H7 (cell line): ENCODE results near the gene MRM2. TPM values are rescaled to one million over a fixed set of nuclear protein-coding genes. Genes with fewer than 3 reads are reported as not detected.
A peak's percentile ranks its signal among the peaks of the same experiment; 100 is the strongest.
"Not testable (repeated sequence)": the region's sequence is repeated elsewhere in the genome, so short reads cannot be mapped to it uniquely, and the experiment has no call there.

Source experiments
- DNase-seq: peaks from one replicate; pipeline ENCODE4 v3.0.0; 2012
- H3K27me3 ChIP-seq: 2 replicates; pipeline ENCODE4 v1.6.0; 2011; ENCODE audit warnings: mild to moderate bottlenecking, low read length; ENCODE audit not compliant: control insufficient read depth, insufficient read depth
- H3K36me3 ChIP-seq: replicated peaks from 2 replicates; pipeline ENCODE4 v1.5.1; 2011; ENCODE audit warnings: low read length; ENCODE audit not compliant: control insufficient read depth, insufficient read depth
- H3K4me3 ChIP-seq: 2 replicates; pipeline ENCODE4 v1.5.1; 2011; ENCODE audit warnings: low read depth, mild to moderate bottlenecking, control low read depth, low read length, moderate library complexity; ENCODE audit not compliant: insufficient read depth
- total RNA-seq: library from RNA; depleted of rRNA; stranded (reverse); fragments of >200 nt; shearing (Covaris generic); gene quantifications from 2 replicates; pipeline ENCODE4 v1.2.3, GENCODE V29; 2014

The MRM2 gene
- total RNA-seq, 1 experiment from 2014 or later: 32.6 TPM

DNA sequence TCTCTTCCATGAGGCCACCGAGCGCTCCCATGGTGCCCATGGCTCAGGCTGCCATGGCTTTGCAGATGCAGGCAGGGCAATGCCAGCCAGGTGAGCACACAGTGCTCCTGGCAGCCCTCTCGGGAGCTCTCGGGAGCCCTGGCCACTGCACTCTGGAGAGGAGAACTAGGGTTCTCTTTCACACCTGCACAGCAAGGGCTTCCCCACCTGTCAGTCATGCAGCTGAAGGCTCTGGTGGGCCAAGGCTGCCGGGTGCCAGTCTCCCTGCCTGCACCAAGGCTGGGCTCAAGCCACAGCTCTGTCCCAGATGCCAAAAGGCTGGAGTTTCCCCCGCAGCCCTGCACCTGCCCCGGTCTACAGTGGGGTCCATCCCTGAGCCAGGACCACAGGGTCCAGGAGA lies 32.7 kb upstream of the MRM2 start:
- H3K27me3 ChIP-seq: no peaks in the 10 kb centered on the region
- no peaks in the 10 kb centered on the region; the same call in none of the 2 replicates for H3K36me3 ChIP-seq
- no peak overlapping the region for H3K4me3 ChIP-seq
- DNase-seq: peak; percentile 39

- H3K4me3 ChIP-seq: no peak overlapping the region
- no peaks in the 10 kb centered on the region for H3K27me3 ChIP-seq
- H3K36me3 ChIP-seq: no peaks in the 10 kb centered on the region; the same call in none of the 2 replicates
- peak; percentile 30 for DNase-seq
Measured at GRCh38 chr7:2273866-2274265, 31.9 kb upstream of the MRM2 start.

- H3K27me3 ChIP-seq: no peaks in the 10 kb centered on the region
- no peaks in the 10 kb centered on the region; the same call in none of the 2 replicates for H3K36me3 ChIP-seq
- DNase-seq: no peak
- no peak overlapping the region for H3K4me3 ChIP-seq
Measured at GRCh38 chr7:2272031-2272430, 30.0 kb upstream of the MRM2 start.

DNA sequence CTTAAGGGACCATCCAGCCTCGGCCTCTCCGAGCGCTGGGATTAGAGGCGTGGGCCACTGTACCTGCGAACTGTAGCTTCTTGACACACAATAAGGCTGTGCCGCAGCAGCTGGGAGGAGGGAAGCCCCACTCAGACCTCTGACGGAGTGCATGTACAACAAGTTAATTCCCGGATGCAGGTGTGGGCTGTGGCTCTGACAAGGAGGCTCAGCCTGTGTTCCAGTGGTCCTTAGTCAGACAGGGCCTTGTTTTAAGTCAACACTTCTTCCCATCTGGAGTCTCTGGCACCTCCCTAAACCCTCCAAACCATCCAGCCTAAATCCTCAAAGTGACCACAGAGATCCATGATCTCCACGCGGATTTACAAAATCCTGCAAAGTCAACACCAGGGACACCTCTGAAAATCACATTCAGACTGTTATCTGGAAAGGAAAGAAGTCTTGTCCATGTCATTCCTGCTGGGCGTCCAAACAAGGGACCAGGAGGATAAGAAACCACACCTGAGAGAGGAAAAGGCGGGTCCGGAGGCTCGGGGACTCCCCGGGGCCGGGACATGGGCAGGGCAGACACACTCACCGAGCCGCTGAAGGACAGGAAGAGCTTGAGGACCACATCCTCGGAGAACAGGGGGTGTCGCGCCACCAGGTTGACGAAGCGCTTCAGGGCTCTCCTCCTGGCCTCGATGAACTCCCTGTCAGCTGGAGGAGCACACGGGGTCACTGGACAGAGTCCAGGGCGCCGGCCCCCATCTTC lies 29.4 kb upstream of the MRM2 start:
- no peaks in the 10 kb centered on the region; the same call in 1 of the 2 replicates for H3K36me3 ChIP-seq
- peak; percentile 60 for DNase-seq
- no peaks in the 10 kb centered on the region for H3K27me3 ChIP-seq

DNA sequence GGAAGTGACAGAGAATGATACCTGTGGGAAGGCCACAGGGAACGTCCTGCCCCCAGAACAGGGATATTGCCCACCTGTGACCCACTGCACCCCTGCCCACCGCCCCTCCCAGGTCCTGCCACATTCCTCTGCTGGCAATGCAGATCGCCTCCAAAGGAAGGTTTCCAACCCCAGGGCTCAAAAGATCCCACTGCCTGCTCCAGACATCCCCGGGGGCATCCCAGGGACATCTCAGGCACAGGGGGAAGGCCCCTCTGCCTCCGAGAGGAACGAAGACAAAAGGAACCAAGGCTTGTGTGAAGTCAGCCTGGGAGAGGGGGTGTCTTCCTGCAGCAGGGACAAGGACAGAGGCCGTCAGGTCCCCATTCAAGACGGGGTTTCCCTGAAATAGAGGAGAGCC lies 28.5 kb upstream of the MRM2 start:
- DNase-seq: peak; percentile 66
- Histone ChIP-seq H3K4me3 (no peak overlapping the region), H3K27me3 (no peaks in the 10 kb centered on the region), H3K36me3 (no peaks in the 10 kb centered on the region; the same call in none of the 2 replicates)

More for the DNA sequence above, 29.4 kb upstream of the MRM2 start:
- no peak overlapping the region for H3K4me3 ChIP-seq

- no peak for DNase-seq
- Histone ChIP-seq H3K27me3 (no peaks in the 10 kb centered on the region), H3K36me3 (no peaks in the 10 kb centered on the region; the same call in none of the 2 replicates), H3K4me3 (no peak overlapping the region)
Measured at GRCh38 chr7:2269991-2270460, 28.0 kb upstream of the MRM2 start.

GRCh38 chr7:2269089-2269990 lies 27.3 kb upstream of the MRM2 start:
- H3K36me3 ChIP-seq, H3K27me3 ChIP-seq, H3K4me3 ChIP-seq: not testable (repeated sequence)
- DNase-seq: peak; percentile 84

GRCh38 chr7:2266911-2267310 lies 24.9 kb upstream of the MRM2 start:
- H3K36me3 ChIP-seq: no peaks in the 10 kb centered on the region; the same call in none of the 2 replicates
- no peaks in the 10 kb centered on the region for H3K27me3 ChIP-seq
- DNase-seq: no peak
- H3K4me3 ChIP-seq: no peak overlapping the region

DNA sequence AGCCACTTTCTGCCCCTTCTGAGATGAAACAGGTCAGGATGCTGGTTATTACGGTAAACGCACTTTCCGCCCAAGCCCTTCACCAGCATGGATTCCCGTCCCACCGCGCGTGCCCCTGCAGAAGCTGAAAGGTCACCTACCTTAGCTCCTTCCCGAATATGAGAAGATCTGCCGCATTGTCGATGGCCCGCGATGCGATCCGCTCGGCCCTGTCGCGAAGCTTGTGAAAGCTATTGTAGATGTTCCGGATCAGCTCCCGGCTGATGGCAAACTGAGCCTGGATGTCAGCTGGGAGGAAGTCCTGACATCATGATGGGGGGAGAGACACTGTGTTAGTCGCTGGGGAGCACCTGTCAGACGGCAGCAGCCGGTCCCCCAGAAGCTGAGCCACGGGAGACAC lies 22.2 kb upstream of the MRM2 start:
- no peaks in the 10 kb centered on the region for H3K27me3 ChIP-seq
- H3K4me3 ChIP-seq: no peak overlapping the region
- no peaks in the 10 kb centered on the region; the same call in none of the 2 replicates for H3K36me3 ChIP-seq
- no peak for DNase-seq

GRCh38 chr7:2263176-2263575 lies 21.2 kb upstream of the MRM2 start:
- Histone ChIP-seq H3K27me3 (no peaks in the 10 kb centered on the region), H3K4me3 (no peak overlapping the region), H3K36me3 (no peaks in the 10 kb centered on the region; the same call in none of the 2 replicates)
- no peak for DNase-seq

DNA sequence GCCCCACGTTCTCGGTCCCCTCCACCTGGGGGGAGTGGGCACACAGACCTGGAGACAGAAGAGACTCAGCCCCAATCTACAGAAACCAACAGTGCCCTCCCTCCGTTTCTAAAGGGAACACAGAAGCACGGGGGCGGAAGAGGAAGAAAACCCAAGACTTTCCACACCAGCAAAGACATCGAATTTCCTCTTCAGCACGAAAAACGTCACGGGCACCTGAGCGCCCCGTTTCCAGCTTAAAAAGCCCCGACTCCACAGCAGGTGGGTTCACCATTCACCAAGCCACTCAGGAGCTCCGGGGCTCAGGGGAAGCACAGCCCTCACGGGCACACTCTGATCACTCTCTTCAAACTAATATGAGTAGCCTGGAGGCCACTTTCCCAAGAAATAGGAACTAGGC lies 19.6 kb upstream of the MRM2 start:
- Histone ChIP-seq H3K36me3 (no peaks in the 10 kb centered on the region; the same call in 1 of the 2 replicates), H3K4me3 (no peak overlapping the region), H3K27me3 (no peaks in the 10 kb centered on the region)
- DNase-seq: no peak

DNA sequence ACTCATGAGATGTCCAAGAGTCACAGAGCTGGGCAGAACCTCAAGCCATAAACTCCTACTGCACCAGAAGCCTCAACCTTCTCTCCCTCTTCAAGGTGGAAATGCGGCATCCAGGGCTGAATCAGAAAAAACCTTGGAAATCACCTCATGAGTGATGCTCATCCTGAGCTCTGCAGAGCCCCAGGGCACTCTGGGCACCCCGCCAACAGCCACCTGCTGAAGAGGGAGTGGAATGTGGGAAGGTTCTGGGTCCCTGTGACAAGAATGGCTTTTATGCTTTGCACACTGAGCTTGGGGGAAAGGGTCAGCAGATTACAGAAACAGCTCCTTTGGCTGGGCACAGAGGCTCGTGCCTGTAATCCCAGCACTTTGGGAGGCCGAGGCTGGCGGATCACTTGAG lies 18.8 kb upstream of the MRM2 start:
- DNase-seq: no peak
- no peaks in the 10 kb centered on the region; the same call in 1 of the 2 replicates for H3K36me3 ChIP-seq
- H3K27me3 ChIP-seq: no peaks in the 10 kb centered on the region
- H3K4me3 ChIP-seq: no peak overlapping the region

DNA sequence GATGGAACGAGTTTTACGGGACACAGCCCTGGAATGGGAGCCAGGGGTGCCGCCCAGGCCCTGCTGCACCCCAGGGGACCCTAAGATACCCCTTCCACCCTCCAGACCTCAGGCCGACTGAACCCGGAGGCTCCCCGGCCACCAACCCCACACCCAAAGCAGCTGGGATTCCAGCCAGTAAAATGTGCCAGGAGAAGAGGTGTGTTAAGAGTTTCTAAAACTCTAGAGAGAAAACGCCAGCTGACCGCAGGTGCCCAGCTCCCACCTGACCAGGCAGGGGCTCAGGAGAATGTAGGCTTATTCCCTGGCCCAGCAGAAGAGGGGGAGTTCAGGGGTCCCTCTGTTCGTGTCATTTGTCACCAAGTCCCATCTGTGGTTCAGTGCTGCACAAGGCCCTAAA lies 17.5 kb upstream of the MRM2 start:
- Histone ChIP-seq H3K27me3 (no peaks in the 10 kb centered on the region), H3K36me3 (no peaks in the 10 kb centered on the region; the same call in 1 of the 2 replicates), H3K4me3 (no peak overlapping the region)
- no peak for DNase-seq

GRCh38 chr7:2258661-2259365 lies 16.8 kb upstream of the MRM2 start:
- H3K4me3 ChIP-seq: no peak overlapping the region
- peak; percentile 64 for DNase-seq
- H3K27me3 ChIP-seq: no peaks in the 10 kb centered on the region

More at GRCh38 chr7:2258661-2259365, 16.8 kb upstream of the MRM2 start:
- H3K36me3 ChIP-seq: no peaks in the 10 kb centered on the region; the same call in 1 of the 2 replicates
